ENCODE data around the gene LRIG2. TPM values are rescaled to one million over a fixed set of nuclear protein-coding genes. Genes with fewer than 3 reads are reported as not detected.

The LRIG2 gene
- total RNA-seq, 2 donors from 2014 or later, result 21.2 to 23.0 TPM

- Histone ChIP-seq H3K27me3 (ENCODE audit: control insufficient read depth, insufficient read depth, low read length, poor library complexity, severe bottlenecking) (no peaks in the 10 kb centered on the region), H3K4me3 (ENCODE audit: low read length) (no peak overlapping the region), H3K36me3 (ENCODE audit: control insufficient read depth, insufficient read depth, low read length) (peaks cover 80% of the 10 kb centered on the region), H3K4me1 (ENCODE audit: control insufficient read depth, insufficient read depth, low read length) (no peaks in the 10 kb centered on the region), H3K9me3 (ENCODE audit: control insufficient read depth, low read length) (no peaks in the 10 kb centered on the region), H3K9ac (ENCODE audit: extremely low read depth, low read length, poor library complexity, severe bottlenecking) (no peak overlapping the region), H3K27ac (ENCODE audit: low read depth, low read length) (no peak overlapping the region)
- Mint-ChIP-seq H3K9me3 (no peaks in the 10 kb centered on the region), H3K4me1 (no peaks in the 10 kb centered on the region), H3K27me3 (ENCODE audit: insufficient read depth) (no peaks in the 10 kb centered on the region), H3K4me3 (no peak overlapping the region), H3K36me3 (ENCODE audit: low read depth) (peaks cover 71% of the 10 kb centered on the region), H3K27ac (no peak overlapping the region)
- no peak for DNase-seq
- no peak for TF ChIP-seq CTCF (conservative IDR thresholded peaks at IDR 0.05)
These were observed 31.0 kb downstream of the LRIG2 start for GRCh38 chr1:113103977-113104376.

- no peak overlapping the region for H3K27ac ChIP-seq (ENCODE audit: low read depth, low read length)
- Mint-ChIP-seq H3K9me3 (no peaks in the 10 kb centered on the region), H3K27ac (no peak overlapping the region), H3K4me3 (no peak overlapping the region), H3K4me1 (peaks cover 4% of the 10 kb centered on the region), H3K27me3 (ENCODE audit: insufficient read depth) (no peaks in the 10 kb centered on the region), H3K36me3 (ENCODE audit: low read depth) (peaks cover 74% of the 10 kb centered on the region)
- no peaks in the 10 kb centered on the region for H3K27me3 ChIP-seq (ENCODE audit: control insufficient read depth, insufficient read depth, low read length, poor library complexity, severe bottlenecking)
- H3K36me3 ChIP-seq (ENCODE audit: control insufficient read depth, insufficient read depth, low read length), result peaks cover 86% of the 10 kb centered on the region
- H3K9ac ChIP-seq (ENCODE audit: extremely low read depth, low read length, poor library complexity, severe bottlenecking), result no peak overlapping the region
- DNase-seq, result no peak
- H3K4me1 ChIP-seq (ENCODE audit: control insufficient read depth, insufficient read depth, low read length), result no peaks in the 10 kb centered on the region
- TF ChIP-seq CTCF (conservative IDR thresholded peaks at IDR 0.05), result no peak
- 83 to 100% methylated on average over 2 of the region's 2 CpGs for WGBS, 2 experiments (ENCODE audit: insufficient coverage in 1 of 2, insufficient read length in 1 of 2)
- H3K9me3 ChIP-seq (ENCODE audit: control insufficient read depth, low read length), result no peaks in the 10 kb centered on the region
- no peak overlapping the region for H3K4me3 ChIP-seq (ENCODE audit: low read length)
These were observed 33.9 kb downstream of the LRIG2 start for GRCh38 chr1:113106910-113107309.

- Mint-ChIP-seq H3K9me3 (no peaks in the 10 kb centered on the region), H3K4me1 (peaks cover 10% of the 10 kb centered on the region), H3K27ac (no peak overlapping the region), H3K27me3 (ENCODE audit: insufficient read depth) (no peaks in the 10 kb centered on the region), H3K36me3 (ENCODE audit: low read depth) (peaks cover 73% of the 10 kb centered on the region), H3K4me3 (no peak overlapping the region)
- Histone ChIP-seq H3K9me3 (ENCODE audit: control insufficient read depth, low read length) (no peaks in the 10 kb centered on the region), H3K27ac (ENCODE audit: low read depth, low read length) (no peak overlapping the region), H3K27me3 (ENCODE audit: control insufficient read depth, insufficient read depth, low read length, poor library complexity, severe bottlenecking) (no peaks in the 10 kb centered on the region), H3K9ac (ENCODE audit: extremely low read depth, low read length, poor library complexity, severe bottlenecking) (no peak overlapping the region), H3K4me3 (ENCODE audit: low read length) (no peak overlapping the region), H3K36me3 (ENCODE audit: control insufficient read depth, insufficient read depth, low read length) (peaks cover 87% of the 10 kb centered on the region), H3K4me1 (ENCODE audit: control insufficient read depth, insufficient read depth, low read length) (peaks cover 5% of the 10 kb centered on the region)
- 85 to 94% methylated on average over 3 to 5 of the region's 5 CpGs for WGBS, 2 experiments (ENCODE audit: insufficient coverage in 1 of 2, insufficient read length in 1 of 2)
- TF ChIP-seq CTCF (conservative IDR thresholded peaks at IDR 0.05), result peak; percentile 23
- no peak for DNase-seq
These were observed 37.0 kb downstream of the LRIG2 start for GRCh38 chr1:113109908-113110554.
